Mammary epithelial cell (primary cell): ENCODE measurements around the gene HSD17B3.

ENCODE experiments used
- CTCF ChIP-seq, 2 donors: IDR thresholded peaks in 1 of 2; conservative IDR thresholded peaks in 1 of 2; 2 replicates each; pipeline ENCODE4 v1.5.1; 2011 to 2012; ENCODE audit warnings: inconsistent platforms in 2 of 2, low read length in 2 of 2, mild to moderate bottlenecking in 2 of 2, control low read depth in 1 of 2, low read depth in 1 of 2; ENCODE audit not compliant: insufficient read depth in 1 of 2; ENCODE audit errors: extremely low read depth in 1 of 2
- EZH2 ChIP-seq: IDR thresholded peaks from 2 replicates; pipeline ENCODE4 v1.6.1; 2012; ENCODE audit warnings: low read length, inconsistent platforms, borderline replicate concordance

- TF ChIP-seq CTCF (conservative IDR thresholded peaks at IDR 0.05 in 1 of 2, IDR thresholded peaks at IDR 0.05 in 1 of 2; ENCODE audit: extremely low read depth in 1 of 2, insufficient read depth in 1 of 2, low read depth in 1 of 2, low read length in 2 of 2) (no peak), EZH2 (no peak)
These were observed 97.1 kb downstream of the HSD17B3 start for GRCh38 chr9:96204853-96205252.
